K562 (cell line): ENCODE measurements around the gene PRKRIP1. TPM values are rescaled to one million over a fixed set of nuclear protein-coding genes. Genes with fewer than 3 reads are reported as not detected.

ENCODE experiments used
- ATAC-seq: fragments of 200-7000 bp; cut with Tn5 transposase; 3 replicates; pipeline ENCODE4 v1.9.1; 2020; ENCODE audit warnings: moderate library complexity
- BruUV-seq: library from RNA; stranded (reverse); fragments of 400-500 nt; replicated peaks from 2 replicates; lab custom pipeline; 2021; lab: Mats Ljungman, UMichigan
- CTCF ChIA-PET: fragments of 300-600 bp; formaldehyde crosslinking; extraction: SDS; loops from one replicate; lab custom pipeline; 2021; ENCODE audit warnings: low intra/inter-chr PET ratio; lab: Yijun Ruan, JAX
- POLR2A ChIA-PET: fragments of 300-600, 350-650 bp; sonication (Branson Sonifier 250); formaldehyde crosslinking; extraction: SDS; loops from one replicate; lab custom pipeline; 2021; ENCODE audit warnings: antibody characterized with exemption, inconsistent platforms; lab: Yijun Ruan, JAX
- DNase-seq, 4 experiments: peaks; one replicate each; pipeline versions ENCODE4 v3.0.0 to v3.0.0-alpha.2; 2011 to 2018; ENCODE audit warnings: low spot score in 3 of 4, mixed read lengths in 3 of 4; ENCODE audit errors: extremely low read depth in 1 of 4
- FAIRE-seq: peaks from 2 replicates; lab custom pipeline; 2011; peaks lifted over from hg19 to GRCh38; lab: Jason Lieb, UNC
- H2AFZ ChIP-seq: 2 replicates; pipeline ENCODE4 v1.6.0; 2011; ENCODE audit warnings: low read depth, low read length, control low read depth, inconsistent platforms
- H3K27ac ChIP-seq: fragments of 200-600 bp; 3 replicates; pipeline ENCODE4 v1.8.0; 2011; ENCODE audit warnings: low read depth, mild to moderate bottlenecking, control low read depth, inconsistent platforms, low read length, moderate library complexity, mixed read lengths; ENCODE audit errors: extremely low read depth
- H3K27me3 ChIP-seq, 2 experiments: fragments of 300-600 bp in 1 of 2; 2 replicates in 1 of 2; 3 replicates in 1 of 2; pipeline versions ENCODE4 v1.6.0 to v1.8.0; 2011; ENCODE audit warnings: inconsistent platforms in 2 of 2, low read length in 2 of 2, mild to moderate bottlenecking in 1 of 2, mixed read lengths in 1 of 2, moderate library complexity in 1 of 2; ENCODE audit not compliant: control insufficient read depth in 2 of 2, insufficient read depth in 2 of 2
- H3K36me3 ChIP-seq: fragments of 300-600 bp; 3 replicates; pipeline ENCODE4 v1.8.0; 2011; ENCODE audit warnings: mild to moderate bottlenecking, low read length, inconsistent platforms; ENCODE audit not compliant: control insufficient read depth, insufficient read depth
- H3K4me1 ChIP-seq, 2 experiments: fragments of 200-600 bp in 1 of 2; replicated peaks in 1 of 2; 2 replicates in 1 of 2; 3 replicates in 1 of 2; pipeline versions ENCODE4 v1.5.1 to v1.8.0; 2011; ENCODE audit warnings: inconsistent platforms in 2 of 2, low read length in 2 of 2, mild to moderate bottlenecking in 1 of 2, mixed read lengths in 1 of 2, moderate library complexity in 1 of 2; ENCODE audit not compliant: control insufficient read depth in 2 of 2, insufficient read depth in 2 of 2
- H3K4me2 ChIP-seq: 2 replicates; pipeline ENCODE4 v1.6.1; 2011; ENCODE audit warnings: low read length, control low read depth, inconsistent platforms, mixed read lengths; ENCODE audit not compliant: insufficient read depth
- H3K4me3 ChIP-seq: fragments of 200-600 bp; sonication (generic), shearing (Covaris generic); 2 replicates; pipeline ENCODE4 v1.5.1; 2016; ENCODE audit warnings: control low read depth, inconsistent platforms
- H3K79me2 ChIP-seq: fragments of 200-600 bp; 3 replicates; pipeline ENCODE4 v1.8.0; 2011; ENCODE audit warnings: low read length, inconsistent platforms; ENCODE audit not compliant: control insufficient read depth, insufficient read depth
- H3K9ac ChIP-seq, 2 experiments: 2 replicates each; pipeline versions ENCODE4 v1.6.0 to v1.6.1; 2011; ENCODE audit warnings: low read depth in 2 of 2, low read length in 2 of 2, control low read depth in 1 of 2, inconsistent platforms in 1 of 2, mild to moderate bottlenecking in 1 of 2, mixed read lengths in 1 of 2; ENCODE audit not compliant: insufficient read depth in 1 of 2
- H3K9me1 ChIP-seq: one replicate; pipeline ENCODE4 v1.6.0; 2011; ENCODE audit warnings: inconsistent platforms, mild to moderate bottlenecking, low read length, moderate library complexity; ENCODE audit not compliant: control insufficient read depth, insufficient read depth
- H3K9me3 ChIP-seq: replicated peaks from 2 replicates; pipeline ENCODE4 v1.5.1; 2011; ENCODE audit warnings: low read depth, low read length, inconsistent platforms; ENCODE audit not compliant: control insufficient read depth, insufficient read depth
- H4K20me1 ChIP-seq: replicated peaks from 2 replicates; pipeline ENCODE4 v1.6.1; 2011; ENCODE audit warnings: low read length, inconsistent platforms, mixed read lengths; ENCODE audit not compliant: control insufficient read depth, insufficient read depth
- ATF7 ChIP-seq: fragments of 450-650 bp; IDR thresholded peaks from 2 replicates; pipeline ENCODE4 v1.7.1; 2014; ENCODE audit warnings: mild to moderate bottlenecking, moderate library complexity
- GABPA ChIP-seq: fragments of 200-800 bp; sonication (Bioruptor generic); conservative IDR thresholded peaks from 2 replicates; pipeline ENCODE4 v1.6.1; 2016; ENCODE audit warnings: low read depth, missing genetic modification characterization, missing compliant biosample characterization
- KLF13 ChIP-seq: fragments of 450-650 bp; IDR thresholded peaks from 2 replicates; pipeline ENCODE4 v1.6.1; 2016; ENCODE audit warnings: missing genetic modification characterization, low read depth, mild to moderate bottlenecking, missing compliant biosample characterization, moderate library complexity, borderline replicate concordance
- MCM2 ChIP-seq: fragments of 450-650 bp; IDR thresholded peaks from 2 replicates; pipeline ENCODE4 v1.6.1; 2017; ENCODE audit warnings: low read depth, mild to moderate bottlenecking
- MYC ChIP-seq, 2 experiments: fragments of 250-450 bp in 1 of 2; sonication (Bioruptor Pico) in 1 of 2; IDR thresholded peaks; 2 replicates each; pipeline versions ENCODE4 v1.5.1 to v1.6.1; 2012 to 2021; ENCODE audit warnings: low read depth in 2 of 2, borderline replicate concordance in 1 of 2, improper control_type of control experiment in 1 of 2, low read length in 1 of 2, mild to moderate bottlenecking in 1 of 2, moderate library complexity in 1 of 2
- NR4A1 ChIP-seq, 2 experiments: fragments of 250-450 bp in 1 of 2; fragments of 450-650 bp in 1 of 2; sonication (Bioruptor Pico) in 1 of 2; IDR thresholded peaks; 2 replicates each; pipeline versions ENCODE4 v1.4.0 to v1.6.1; 2016 to 2020; ENCODE audit warnings: mild to moderate bottlenecking in 2 of 2, missing compliant biosample characterization in 1 of 2, missing genetic modification characterization in 1 of 2, moderate library complexity in 1 of 2
- POLR2G ChIP-seq: fragments of 200-400 bp; formaldehyde crosslinking; IDR thresholded peaks from 2 replicates; pipeline ENCODE4 v1.6.1; 2017; ENCODE audit warnings: low read depth, mild to moderate bottlenecking, antibody characterized with exemption, low read length, moderate library complexity
- RAD51 ChIP-seq: fragments of 450-650 bp; IDR thresholded peaks from 2 replicates; pipeline ENCODE4 v1.7.1; 2016; ENCODE audit warnings: low read depth, mild to moderate bottlenecking, borderline replicate concordance
- SAP30 ChIP-seq: fragments of 200-600 bp; sonication (generic); IDR thresholded peaks from 2 replicates; pipeline ENCODE4 v1.6.1; 2012; ENCODE audit warnings: borderline replicate concordance, low read depth, mild to moderate bottlenecking, moderate library complexity, low read length, control low read depth, inconsistent platforms; ENCODE audit not compliant: insufficient read depth, poor library complexity, severe bottlenecking
- TFAP4 ChIP-seq: sonication (generic); formaldehyde crosslinking; IDR thresholded peaks from 2 replicates; pipeline ENCODE4 v1.8.0; 2022; ENCODE audit warnings: missing genetic modification reagents, mild to moderate bottlenecking, moderate library complexity, borderline replicate concordance
- USF2 ChIP-seq: sonication (generic); formaldehyde crosslinking; IDR thresholded peaks from 2 replicates; pipeline ENCODE4 v1.5.0; 2020; ENCODE audit warnings: missing genetic modification reagents
- ZBTB17 ChIP-seq: fragments of 450-650 bp; formaldehyde crosslinking; IDR thresholded peaks from 2 replicates; pipeline ENCODE4 v1.4.0; 2020; ENCODE audit warnings: mild to moderate bottlenecking
- ZBTB9 ChIP-seq: fragments of 450-650 bp; formaldehyde crosslinking; IDR thresholded peaks from 2 replicates; pipeline ENCODE4 v1.4.0; 2020; ENCODE audit warnings: mild to moderate bottlenecking, moderate library complexity
- WGBS: fragments of 100-300 bp; shearing (Covaris generic); methylation state at CpG from one replicate; pipeline ENCODE4 v1.1.6; 2016; ENCODE audit warnings: low coverage, mixed read lengths; ENCODE audit not compliant: insufficient coverage; ENCODE audit errors: missing lambda C conversion rate; 5-methylcytosine and 5-hydroxymethylcytosine counted together
- in situ Hi-C: fragments of 300-500 bp; cut with MboI; formaldehyde crosslinking; loops from 4 replicates; pipeline ENCODE4 v1.15.0; 2018; ENCODE audit warnings: inconsistent platforms, mixed read lengths
- intact Hi-C: fragments of 100-400 bp; cut with micrococcal nuclease; formaldehyde crosslinking; loops from 2 replicates; pipeline ENCODE4 v1.14.2; 2022
- polyA plus RNA-seq, 8 experiments: library from polyadenylated mRNA; depleted of rRNA in 4 of 8; stranded (reverse) in 5 of 8; unstranded in 3 of 8; fragments of >200 nt; fragmentation: Nextera tagmentation in 2 of 8; fragmentation: Illumina TruSeq in 1 of 8; extraction: Ambion mirVana in 2 of 8; extraction: Trizol in 1 of 8; gene quantifications; 2 replicates each; pipeline versions ENCODE4 v1.2.1 to v1.2.3, GENCODE V29; 2011 to 2014; ENCODE audit warnings: inconsistent platforms in 1 of 8, missing spikeins in 1 of 8
- total RNA-seq, 7 experiments: library from RNA; depleted of rRNA in 6 of 7; stranded (reverse); fragments of >200 nt in 6 of 7; fragmentation: Illumina TruSeq in 2 of 7; extraction: Trizol in 2 of 7; gene quantifications; 2 replicates each; pipeline versions ENCODE4 v1.2.1 to v1.2.3, GENCODE V29; 2011 to 2021; ENCODE audit warnings: low replicate concordance in 1 of 7

The PRKRIP1 gene
- total and polyA plus RNA-seq, 9 of the 15 experiments (the other 6 are each of a cell fraction or from before 2014, with no cell fraction given), result 14.9 to 52.1 (median 19.8) TPM

- Histone ChIP-seq H3K36me3 (peaks cover 7% of the 10 kb centered on the region; the same call in 1 of the 3 replicates), H3K4me3 (peak within 1 kb of the TSS; percentile 80), H3K9me3 (no peaks in the 10 kb centered on the region), H2AFZ (peak within 1 kb of the TSS; percentile 84), H4K20me1 (no peaks in the 10 kb centered on the region), H3K9ac (peak within 1 kb of the TSS; percentile 67 to 93), H3K4me1 (peaks cover 18 to 50% of the 10 kb centered on the region in 2 experiments), H3K4me2 (peak within 1 kb of the TSS; percentile 71), H3K27me3 (no peaks in the 10 kb centered on the region), H3K79me2 (peaks cover 9% of the 10 kb centered on the region), H3K9me1 (no peaks in the 10 kb centered on the region), H3K27ac (peak within 1 kb of the TSS; percentile 68; the same call in 2 of the 3 replicates)
- FAIRE-seq (no peak), DNase-seq (peak; percentile 89 to 99 (median 97)), ATAC-seq (peak; percentile 88)
- ChIA-PET CTCF (no interaction called here), POLR2A (interaction anchor here (0.6 kb wide), 1 partner anchor 24 kb away, joined by 3 read pairs; no protein-coding TSS in a partner anchor)
- 3% methylated on average over 32 of the region's 90 CpGs for WGBS
- intact Hi-C loops, result no loop called here
- BruUV-seq, result no TSS peak
- in situ Hi-C loops, result no loop called here
- TF ChIP-seq TFAP4 (CRISPR knock-in tag) (peak; percentile 34; the same call in 1 of the 2 replicates), MYC (IDR thresholded peaks at IDR 0.05; ENCODE audit: low read depth, low read length) (peak; percentile 68), MYC (CRISPR knock-in tag; IDR thresholded peaks at IDR 0.05; ENCODE audit: borderline replicate concordance, low read depth) (no peak), USF2 (CRISPR knock-in tag) (peak; percentile 92), KLF13 (no peak), POLR2G (peak; percentile 75), ATF7 (0 out of 2 replicates have a peak, but pooled peaks have one; percentile 8), SAP30 (peak; percentile 48), MCM2 (no peak), ZBTB9 (CRISPR knock-in tag) (peak; percentile 100), GABPA (tag) (peak; percentile 65), RAD51 (peak; percentile 57; the same call in 1 of the 2 replicates), ZBTB17 (CRISPR knock-in tag) (0 out of 2 replicates have a peak, but pooled peaks have one; percentile 22), NR4A1 (CRISPR knock-in tag; IDR thresholded peaks at IDR 0.05) (no peak), NR4A1 (tag; IDR thresholded peaks at IDR 0.05) (no peak)
These were observed 37.3 kb downstream of the PRKRIP1 start, which contains the start of gene ORAI2 for GRCh38 chr7:102433219-102434038. Gene ORAI2 (plus strand): TSS chr7:102433575. CDS start chr7:102438957, 5,382 bp downstream.
